GM12864 (cell line): ENCODE data around the gene CRIM1.

Source experiments
- DNase-seq: peaks from one replicate; pipeline ENCODE4 v3.0.0-alpha.2; 2011; ENCODE audit warnings: low read depth
- H3K4me3 ChIP-seq: 2 replicates; pipeline ENCODE4 v1.5.1; 2011; ENCODE audit warnings: mild to moderate bottlenecking, low read depth, low read length, control low read depth
- TF ChIP-seq, protein P1 (sequence below): IDR thresholded peaks from 2 replicates; pipeline ENCODE4 v1.5.1; 2011; ENCODE audit warnings: low read depth, mild to moderate bottlenecking, moderate library complexity, low read length, control low read depth, inconsistent platforms; ENCODE audit errors: missing control alignments

Gene CRIM1

DNA sequence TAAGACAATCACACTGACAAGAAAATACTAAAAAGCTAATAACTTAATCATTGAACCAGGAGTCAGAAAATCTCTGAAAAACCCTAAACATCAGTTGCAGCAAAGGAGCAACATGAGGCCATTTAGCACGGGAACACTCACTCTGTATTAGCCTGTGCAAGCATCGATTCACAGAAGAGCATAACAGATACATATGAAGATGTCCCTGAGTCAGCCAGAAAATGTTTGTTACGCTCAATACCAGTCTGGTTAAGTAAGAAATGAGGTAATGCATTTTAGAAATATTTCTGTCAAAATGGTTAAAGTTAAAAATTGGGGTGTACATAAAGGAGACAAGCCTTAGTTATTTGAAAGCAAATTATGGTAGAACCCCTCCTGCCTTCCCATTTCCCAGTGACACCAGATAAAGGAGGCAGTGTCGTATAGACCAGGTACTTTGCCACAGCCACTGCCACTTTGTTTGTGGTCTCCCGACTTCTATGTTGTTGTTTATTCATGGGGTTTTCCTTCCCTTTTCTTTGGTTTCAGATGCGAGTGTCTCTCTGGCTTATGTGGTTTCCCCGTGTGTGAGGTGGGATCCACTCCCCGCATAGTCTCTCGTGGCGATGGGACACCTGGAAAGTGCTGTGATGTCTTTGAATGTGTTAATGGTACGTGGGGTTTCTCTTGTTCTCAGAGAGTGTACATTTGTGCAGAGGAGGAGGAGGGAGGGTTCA is 108.6 kb downstream of the CRIM1 start:
- no peak overlapping the region for H3K4me3 ChIP-seq
- DNase-seq, result no peak
- TF ChIP-seq, protein P1, sequence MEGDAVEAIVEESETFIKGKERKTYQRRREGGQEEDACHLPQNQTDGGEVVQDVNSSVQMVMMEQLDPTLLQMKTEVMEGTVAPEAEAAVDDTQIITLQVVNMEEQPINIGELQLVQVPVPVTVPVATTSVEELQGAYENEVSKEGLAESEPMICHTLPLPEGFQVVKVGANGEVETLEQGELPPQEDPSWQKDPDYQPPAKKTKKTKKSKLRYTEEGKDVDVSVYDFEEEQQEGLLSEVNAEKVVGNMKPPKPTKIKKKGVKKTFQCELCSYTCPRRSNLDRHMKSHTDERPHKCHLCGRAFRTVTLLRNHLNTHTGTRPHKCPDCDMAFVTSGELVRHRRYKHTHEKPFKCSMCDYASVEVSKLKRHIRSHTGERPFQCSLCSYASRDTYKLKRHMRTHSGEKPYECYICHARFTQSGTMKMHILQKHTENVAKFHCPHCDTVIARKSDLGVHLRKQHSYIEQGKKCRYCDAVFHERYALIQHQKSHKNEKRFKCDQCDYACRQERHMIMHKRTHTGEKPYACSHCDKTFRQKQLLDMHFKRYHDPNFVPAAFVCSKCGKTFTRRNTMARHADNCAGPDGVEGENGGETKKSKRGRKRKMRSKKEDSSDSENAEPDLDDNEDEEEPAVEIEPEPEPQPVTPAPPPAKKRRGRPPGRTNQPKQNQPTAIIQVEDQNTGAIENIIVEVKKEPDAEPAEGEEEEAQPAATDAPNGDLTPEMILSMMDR, result no peak

DNA sequence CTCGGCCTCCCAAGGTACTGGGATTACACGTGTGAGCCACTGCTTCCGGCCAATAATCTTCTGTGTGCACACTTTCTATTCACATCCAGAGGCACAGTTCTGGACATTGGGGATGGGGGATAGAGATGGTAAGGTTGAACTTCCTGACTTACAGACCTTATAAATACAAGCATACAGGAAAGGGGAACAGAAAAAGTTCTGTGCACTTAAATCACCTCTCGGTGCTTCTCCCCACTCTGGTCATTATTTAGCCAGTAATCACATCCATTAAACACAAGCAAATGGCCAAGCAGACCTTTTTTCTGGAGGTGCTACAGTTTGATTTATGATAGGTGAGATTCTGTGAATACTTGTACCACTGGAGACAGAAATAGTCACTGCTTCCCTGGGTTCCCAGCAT is 110.6 kb downstream of the CRIM1 start:
- TF ChIP-seq, protein P1, result no peak
- no peak overlapping the region for H3K4me3 ChIP-seq
- DNase-seq, result no peak

DNA sequence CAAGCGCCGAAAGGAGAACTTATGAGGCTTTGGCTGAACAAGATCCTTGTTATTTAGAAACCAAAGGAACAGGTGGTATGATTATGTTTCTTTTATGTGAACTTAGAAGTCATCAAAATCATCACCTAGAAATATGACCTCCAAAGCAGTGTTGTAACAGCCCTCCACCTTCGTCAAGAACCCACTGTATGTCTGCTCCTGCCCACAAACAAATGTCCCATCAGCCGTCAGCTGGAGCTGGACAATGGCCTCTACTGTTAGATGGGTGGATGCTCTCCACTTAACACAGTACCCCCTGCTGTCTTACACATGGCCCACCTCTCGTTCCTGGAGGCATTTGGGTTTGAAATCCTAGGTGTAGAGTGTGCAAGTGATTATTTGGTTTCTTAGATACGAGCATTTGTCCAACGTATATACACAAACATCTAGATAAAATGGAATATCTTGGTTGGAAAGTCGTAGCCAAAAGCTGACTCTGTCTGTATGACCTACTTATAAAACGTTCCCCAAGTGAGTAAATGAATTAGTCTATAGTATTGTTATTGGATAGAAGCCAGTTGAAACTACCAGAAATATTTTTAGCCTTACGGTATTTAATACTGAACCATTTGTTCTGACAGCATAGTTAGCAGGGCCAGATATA is 113.0 kb downstream of the CRIM1 start:
- no peak overlapping the region for H3K4me3 ChIP-seq
- DNase-seq, result no peak
- TF ChIP-seq, protein P1, result no peak

DNA sequence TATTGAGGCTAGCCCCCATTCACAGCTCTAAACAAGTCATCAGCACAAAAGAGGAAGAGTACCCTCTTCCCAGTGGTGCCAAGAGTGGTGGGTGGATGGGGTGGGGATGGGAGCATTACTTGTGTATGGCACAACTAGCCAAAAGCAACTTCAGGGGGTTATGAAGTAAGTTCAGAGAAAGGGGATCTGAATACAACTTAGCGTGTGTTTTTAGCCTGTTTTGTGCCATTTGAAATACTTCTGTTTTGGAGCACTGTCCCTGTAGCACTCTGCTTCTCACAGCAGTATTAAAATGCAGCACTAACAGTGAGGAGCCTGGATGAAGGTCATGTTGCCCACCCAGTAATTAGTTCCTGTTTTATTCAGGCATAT is 113.5 kb downstream of the CRIM1 start:
- TF ChIP-seq, protein P1, result no peak
- no peak overlapping the region for H3K4me3 ChIP-seq
- DNase-seq, result no peak

DNA sequence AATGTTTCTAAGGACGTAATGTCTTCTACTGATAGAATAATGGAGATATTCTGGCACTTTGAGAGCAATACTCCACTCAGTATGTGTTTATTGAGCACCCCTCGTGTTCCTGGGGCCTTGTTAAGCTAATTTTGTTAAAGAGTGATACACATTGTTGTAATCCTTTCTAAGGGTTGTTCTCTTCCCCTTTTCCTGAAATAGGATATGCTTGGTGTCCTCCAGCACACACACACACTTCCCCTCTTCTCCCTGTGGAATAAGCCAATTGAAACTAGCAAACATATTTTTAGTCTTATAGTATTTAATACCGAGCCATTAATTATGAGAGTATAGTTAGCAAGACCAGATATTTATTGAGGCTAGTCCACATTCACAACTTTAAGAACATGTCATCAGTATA is 114.1 kb downstream of the CRIM1 start:
- H3K4me3 ChIP-seq, result no peak overlapping the region
- TF ChIP-seq, protein P1, result no peak
- DNase-seq, result no peak

DNA sequence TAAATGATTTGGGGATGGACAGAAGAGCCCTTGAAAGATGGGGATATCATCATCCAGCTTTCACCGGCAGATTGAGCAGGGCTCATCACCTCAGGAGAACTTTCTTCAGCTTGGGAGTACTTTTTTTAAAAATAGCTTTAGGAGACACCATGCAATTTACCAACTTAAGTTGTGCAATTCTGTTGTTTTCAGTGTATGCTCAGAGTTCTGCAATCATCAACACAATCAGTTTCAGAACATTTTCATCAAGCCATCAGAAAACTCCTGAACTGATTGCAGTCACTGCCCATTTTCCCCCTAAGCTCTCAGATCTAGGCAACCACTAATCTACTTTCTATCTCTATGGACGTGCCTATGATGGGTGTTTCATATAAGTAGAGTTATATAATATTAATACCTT is 117.7 kb downstream of the CRIM1 start:
- no peak for DNase-seq
- H3K4me3 ChIP-seq, result no peak overlapping the region
- TF ChIP-seq, protein P1, result no peak

DNA sequence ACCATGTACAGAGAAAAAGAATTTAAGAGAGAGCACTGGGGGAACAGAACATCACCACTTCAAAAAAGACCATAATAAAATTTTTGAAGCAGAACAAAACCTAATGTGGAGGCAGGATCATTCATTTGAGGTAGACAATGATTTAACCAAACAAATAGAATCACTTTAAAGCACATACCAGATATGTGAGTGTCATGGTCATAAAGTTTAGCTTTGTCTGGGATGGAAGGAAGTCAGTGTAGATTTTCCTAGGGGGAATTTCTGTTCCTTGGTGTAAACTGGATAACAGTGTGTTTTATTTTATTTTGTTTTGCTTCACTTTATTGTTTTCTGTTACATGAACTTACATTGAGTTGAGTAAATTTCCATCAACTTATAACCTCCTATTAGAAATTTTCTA is 120.8 kb downstream of the CRIM1 start:
- H3K4me3 ChIP-seq, result no peak overlapping the region
- TF ChIP-seq, protein P1, result no peak
- DNase-seq, result no peak
